Stimulated activated CD8-positive, alpha-beta memory T cell treated with anti-CD3 and anti-CD28 coated beads, Interleukin-7, amount 100 ng/mL, for 48 hours (primary cell): ENCODE data around the gene NOTO.

ENCODE experiments used
- DNase-seq, 2 donors: peaks; one replicate each; pipeline ENCODE4 v3.0.0-alpha.2; 2020; ENCODE audit warnings: low read depth in 1 of 2; ENCODE audit errors: extremely low read depth in 1 of 2

The NOTO gene

GRCh38 chr2:73233154-73233931 is 31.0 kb downstream of the NOTO start, which contains the start of gene PRADC1:
TSS of gene PRADC1 (minus strand) at chr2:73233239. CDS start at chr2:73233160, 79 bp downstream.
- peak; percentile 83 to 96 for DNase-seq

GRCh38 chr2:73233932-73234832 is 31.8 kb downstream of the NOTO start, which contains the start of gene CCT7:
TSS of gene CCT7 (plus strand) at chr2:73234308. CDS start at chr2:73234379, 71 bp downstream.
- peak; percentile 71 to 81 for DNase-seq

DNA sequence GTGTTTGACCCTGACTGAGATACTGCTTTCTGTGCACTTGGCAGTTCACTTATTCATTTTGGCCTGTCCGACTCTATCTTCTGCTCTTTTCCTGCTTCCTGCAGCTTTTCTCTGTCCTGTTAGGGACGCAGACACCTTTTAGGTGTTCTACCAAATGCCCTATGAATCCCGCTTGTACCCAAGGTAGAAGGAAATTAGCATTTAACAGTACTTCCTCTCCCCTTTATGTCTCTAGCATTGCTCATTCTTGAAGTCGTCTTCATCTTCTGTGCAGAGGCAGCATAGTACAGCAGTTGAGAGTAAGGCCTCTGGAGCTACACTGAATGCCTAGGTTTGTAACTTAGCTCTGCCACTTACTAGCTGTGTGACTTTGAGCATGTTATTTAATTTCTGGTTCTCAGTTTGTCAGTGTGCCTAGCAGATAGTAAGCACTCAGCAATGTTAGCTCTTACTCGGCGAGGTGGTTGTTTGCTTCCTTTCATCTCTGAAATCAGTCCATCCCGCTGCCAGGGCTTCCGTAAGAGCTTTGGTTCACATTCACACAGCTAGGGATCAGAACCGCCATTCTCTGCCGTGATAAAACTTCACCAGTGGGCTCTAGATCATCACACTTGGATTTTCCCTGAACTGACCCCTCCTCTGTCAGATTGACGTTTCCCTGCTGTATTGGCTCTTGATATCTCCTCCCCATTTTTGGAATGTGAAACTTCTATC is 33.1 kb downstream of the NOTO start:
- DNase-seq, result no peak

DNA sequence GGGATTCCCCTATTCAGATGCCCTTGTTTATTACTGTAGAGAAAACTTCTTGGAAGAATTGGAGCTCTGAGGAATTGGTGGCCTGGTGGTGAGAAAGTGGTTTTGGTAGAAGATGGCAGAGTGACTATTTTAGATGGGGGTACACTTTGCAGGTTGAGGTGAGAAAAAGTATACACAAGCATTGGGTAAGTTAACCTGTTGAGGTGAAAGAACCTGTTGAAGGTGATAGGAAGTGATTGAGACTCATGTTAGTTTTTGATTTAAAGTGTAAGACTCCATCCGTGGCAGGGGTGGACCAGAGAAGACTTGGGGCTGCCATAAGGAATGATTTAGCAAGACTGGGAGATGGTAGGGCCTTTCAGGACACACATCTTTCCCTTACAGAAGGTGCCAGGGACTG is 34.8 kb downstream of the NOTO start:
- DNase-seq, result no peak

- no peak for DNase-seq
These were observed 35.8 kb downstream of the NOTO start for GRCh38 chr2:73238149-73238548.

DNA sequence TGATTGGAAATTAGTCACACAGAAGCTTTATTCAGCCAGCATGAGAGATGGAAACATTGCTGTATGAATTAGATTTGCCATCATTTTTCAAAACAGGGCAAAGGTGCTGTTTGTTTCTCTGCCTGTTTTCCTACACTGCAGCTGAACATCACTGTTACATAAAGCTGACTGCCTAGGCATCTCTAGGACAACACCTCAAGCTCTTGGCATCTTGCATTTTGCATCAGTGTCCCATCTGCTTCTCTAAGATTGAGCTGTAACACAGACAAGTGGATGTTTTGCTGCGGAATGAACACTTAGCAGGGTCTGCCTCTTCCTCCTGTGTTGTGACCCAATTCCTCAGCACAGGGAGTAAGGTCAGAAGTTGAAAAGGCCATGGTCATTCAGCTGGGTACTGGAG is 36.6 kb downstream of the NOTO start:
- no peak for DNase-seq

DNA sequence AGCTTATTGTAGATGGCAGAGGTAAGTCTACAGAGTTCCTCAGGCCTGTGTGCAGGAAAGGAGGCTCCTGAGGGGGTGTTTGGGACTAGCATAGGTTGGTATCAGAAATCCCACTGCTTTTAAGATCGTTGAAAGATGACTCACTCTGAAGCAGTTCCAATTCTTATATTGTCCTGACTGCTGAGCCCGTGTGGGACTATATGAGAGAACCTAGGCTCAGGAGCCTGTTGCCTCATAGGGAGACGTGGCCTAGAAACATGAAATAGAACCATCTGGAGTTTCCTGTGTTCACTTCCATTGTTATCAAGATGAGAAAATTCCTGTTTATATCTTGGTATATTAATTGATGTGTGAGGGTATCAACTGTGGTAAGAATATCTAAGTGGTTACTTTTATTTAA is 37.4 kb downstream of the NOTO start:
- no peak for DNase-seq

DNA sequence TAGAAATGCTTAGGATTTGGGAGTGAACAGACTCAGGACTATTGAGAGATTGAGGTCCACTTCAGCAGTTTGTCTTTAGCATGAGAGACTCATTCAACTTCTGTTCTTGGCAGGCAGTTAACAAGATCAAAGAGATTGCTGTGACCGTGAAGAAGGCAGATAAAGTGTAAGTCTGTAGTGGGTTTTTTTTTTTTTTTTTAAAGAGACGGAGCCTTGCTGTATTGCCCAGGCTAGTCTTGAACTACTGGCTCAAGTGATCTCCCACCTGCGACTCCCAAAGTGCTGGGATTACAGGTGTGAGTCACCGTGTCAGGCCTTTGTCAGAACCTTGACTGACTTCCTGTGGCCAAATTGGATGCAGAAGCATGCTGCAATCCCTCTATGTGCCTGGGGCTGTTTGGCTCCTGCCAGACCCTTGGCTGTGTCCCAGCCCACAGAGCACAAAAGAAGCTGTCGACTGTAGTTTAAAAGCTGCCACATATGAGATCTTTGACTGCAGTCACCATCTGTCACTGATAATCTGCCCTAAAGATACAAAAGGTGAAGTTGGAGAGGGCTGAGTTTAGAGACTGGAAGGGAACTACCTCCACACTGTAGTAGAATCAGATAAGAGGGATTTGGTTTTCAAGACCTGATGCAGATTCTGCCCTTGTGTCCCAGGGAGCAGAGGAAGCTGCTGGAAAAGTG is 41.7 kb downstream of the NOTO start:
- DNase-seq, result no peak

DNA sequence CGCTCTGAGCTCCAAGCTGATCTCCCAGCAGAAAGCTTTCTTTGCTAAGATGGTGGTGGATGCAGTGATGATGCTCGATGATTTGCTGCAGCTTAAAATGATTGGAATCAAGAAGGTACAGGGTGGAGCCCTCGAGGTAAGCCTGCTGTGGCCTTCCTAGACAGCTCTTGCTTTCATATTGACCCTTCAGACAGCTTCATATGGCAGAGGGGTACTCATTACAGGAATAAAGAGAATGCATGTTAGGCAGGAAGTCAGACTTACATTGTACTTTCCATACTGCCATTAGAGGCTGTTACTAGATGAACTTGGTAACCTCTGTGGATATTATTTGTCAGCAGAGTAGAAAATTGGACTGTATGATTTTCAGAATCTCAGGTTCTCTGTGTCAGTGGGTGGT is 42.2 kb downstream of the NOTO start:
- no peak for DNase-seq

DNA sequence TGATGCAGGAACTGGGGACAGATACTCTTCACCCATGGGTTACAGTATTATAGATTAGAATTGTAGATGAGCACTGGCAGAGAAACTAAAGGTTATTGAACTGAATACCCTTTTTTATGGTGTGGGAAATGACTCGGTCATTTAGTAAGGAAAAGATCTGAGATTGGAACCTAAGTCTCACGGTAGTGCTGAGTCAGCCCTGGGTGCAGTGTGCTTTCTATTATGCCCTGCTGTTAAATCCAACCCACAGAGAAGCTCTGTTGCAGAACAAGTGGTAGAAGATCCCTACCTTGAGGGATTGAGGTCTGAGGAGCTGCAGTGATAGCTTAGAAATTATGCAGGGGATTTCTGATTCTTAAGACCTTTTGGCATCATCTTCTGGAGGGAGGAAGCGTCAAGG is 44.5 kb downstream of the NOTO start:
- no peak for DNase-seq

- DNase-seq, result no peak
These were observed 47.3 kb downstream of the NOTO start for GRCh38 chr2:73249636-73250035.

DNA sequence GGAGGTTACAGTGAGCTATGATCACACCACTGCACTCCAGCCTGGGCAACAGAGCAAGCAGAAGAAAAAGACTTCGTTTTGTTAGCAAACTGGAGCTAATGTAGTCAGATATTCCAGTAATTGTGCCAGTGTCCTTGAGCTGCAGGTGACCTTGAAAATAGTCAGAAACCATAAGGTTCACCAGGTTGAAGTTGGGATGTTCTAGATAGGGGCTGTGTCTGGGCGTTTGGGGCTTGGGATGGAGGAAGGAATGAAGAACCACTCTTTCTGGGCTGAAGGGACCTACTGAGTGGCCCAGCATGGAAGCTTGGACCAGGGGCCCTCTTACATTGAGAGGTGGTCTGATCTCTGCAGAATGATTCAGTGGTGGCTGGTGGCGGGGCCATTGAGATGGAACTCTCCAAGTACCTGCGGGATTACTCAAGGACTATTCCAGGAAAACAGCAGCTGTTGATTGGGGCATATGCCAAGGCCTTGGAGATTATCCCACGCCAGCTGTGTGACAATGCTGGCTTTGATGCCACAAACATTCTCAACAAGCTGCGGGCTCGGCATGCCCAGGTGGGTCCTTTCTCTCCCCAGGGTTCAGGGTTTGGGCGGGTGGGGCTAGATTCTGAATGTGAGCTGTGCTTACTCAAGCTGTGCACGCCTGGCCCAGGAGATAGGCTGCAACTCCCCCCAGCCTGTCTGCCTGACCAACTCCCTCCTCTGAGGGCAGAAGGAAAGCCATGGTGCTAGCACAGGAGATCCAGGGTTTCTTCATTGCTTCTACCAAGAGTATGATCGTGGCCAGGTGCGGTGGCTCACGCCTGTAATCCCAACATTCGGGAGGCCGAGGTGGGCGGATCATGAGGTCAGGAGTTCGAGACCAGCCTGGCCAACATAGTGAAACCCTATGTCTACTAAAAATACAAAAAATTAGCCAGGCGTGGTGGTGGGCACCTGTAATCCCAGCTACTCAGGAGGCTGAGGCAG is 48.8 kb downstream of the NOTO start:
- DNase-seq, result no peak

- DNase-seq, result no peak
These were observed 50.1 kb downstream of the NOTO start for GRCh38 chr2:73252238-73253027.

DNA sequence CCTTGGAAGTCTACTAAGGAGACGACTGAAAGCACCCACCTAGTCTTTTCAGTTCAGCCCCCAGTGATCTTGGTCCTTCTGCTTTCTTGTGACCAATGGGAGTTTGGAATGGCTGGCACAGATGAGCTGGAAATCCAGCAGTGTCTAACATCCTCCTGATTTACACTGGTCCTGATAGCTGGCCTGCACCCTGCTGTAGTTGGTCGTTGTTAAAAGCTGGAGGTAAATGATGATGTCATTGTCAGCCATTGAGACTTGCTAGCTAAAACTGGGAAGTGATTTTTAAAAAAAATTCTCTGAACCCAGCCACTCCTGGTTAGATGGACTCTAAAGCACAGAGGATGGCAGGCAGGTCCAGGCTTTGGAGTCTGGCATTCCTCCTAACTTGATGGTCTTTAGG is 51.0 kb downstream of the NOTO start:
- no peak for DNase-seq

- no peak for DNase-seq
These were observed 51.5 kb downstream of the NOTO start for GRCh38 chr2:73253901-73254300.

GRCh38 chr2:73254343-73255006 is 52.1 kb downstream of the NOTO start:
- no peak for DNase-seq

GRCh38 chr2:73255007-73255644 is 52.8 kb downstream of the NOTO start:
- no peak for DNase-seq
